GM21390 (cell line): ENCODE measurements around the gene EDIL3.
A peak's percentile ranks its signal among the peaks of the same experiment; 100 is the strongest.

Experiments used
- ATAC-seq: cut with Tn5 transposase; IDR thresholded peaks from one replicate; pipeline ENCODE4 v1.9.1; 2021; ENCODE audit not compliant: unreplicated experiment

The EDIL3 gene

DNA sequence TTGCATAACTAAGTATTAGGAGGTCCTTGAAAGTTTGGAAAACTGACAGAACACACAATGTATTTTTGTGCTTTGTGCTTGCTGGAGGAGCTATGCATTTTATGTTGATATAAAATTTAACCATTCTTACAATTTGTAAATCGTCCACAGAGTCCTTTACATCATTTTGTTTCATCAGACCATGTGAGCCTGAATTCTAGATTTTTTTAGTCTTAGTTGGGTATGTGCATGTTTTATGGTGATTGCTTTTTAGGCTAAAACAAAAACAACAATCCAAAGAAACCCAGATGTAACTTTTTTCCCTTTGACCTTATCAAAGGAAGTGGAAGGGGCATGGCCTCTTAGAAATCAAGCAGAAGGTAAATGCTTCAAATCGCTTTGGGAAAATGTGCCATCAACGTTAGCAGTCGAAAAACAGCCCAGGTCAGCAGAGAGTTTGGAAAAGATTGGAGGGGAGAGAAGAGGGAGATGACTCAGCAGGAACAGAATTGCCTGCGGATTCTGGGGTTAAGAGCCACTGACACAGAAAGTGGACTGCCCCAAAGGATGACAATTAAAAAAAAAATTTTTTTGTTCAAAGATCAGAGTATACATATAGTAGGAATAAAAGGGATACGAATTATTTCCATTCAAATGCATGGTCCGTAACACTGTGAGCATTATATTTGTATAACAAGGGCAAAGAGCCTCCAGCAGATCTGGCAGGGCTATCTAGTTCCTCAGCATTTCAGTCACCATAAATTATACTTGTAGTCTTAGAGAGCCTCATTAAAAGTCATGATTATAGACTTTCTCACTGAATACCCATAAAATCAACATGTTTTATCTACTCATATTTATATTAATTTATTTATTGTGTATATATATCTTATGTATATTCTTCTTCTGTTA, 410.5 kb downstream of the EDIL3 start:
- no peak for ATAC-seq

- ATAC-seq, result no peak
Measured at GRCh38 chr5:83972909-83973308, 411.8 kb downstream of the EDIL3 start.

GRCh38 chr5:83972236-83972635, 412.4 kb downstream of the EDIL3 start:
- ATAC-seq, result no peak

DNA sequence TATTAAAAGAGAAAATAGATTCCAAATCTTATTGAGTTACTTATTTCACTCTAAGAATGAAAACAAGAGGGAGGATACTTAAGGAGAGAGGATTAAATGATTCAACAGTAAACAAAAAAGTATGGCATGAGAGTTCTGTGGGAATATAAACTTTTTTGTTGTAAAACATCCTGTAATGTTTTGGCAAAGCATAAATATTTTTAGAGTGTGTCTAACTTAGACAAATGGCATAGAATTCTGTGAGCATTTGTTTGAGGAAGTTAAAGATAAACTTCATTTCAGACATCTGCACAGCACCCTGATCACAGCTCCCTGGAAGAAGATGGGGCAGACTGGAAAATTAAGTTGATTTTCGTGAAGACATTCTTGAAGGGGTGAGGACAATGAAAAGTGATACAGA, 417.3 kb downstream of the EDIL3 start:
- no peak for ATAC-seq

DNA sequence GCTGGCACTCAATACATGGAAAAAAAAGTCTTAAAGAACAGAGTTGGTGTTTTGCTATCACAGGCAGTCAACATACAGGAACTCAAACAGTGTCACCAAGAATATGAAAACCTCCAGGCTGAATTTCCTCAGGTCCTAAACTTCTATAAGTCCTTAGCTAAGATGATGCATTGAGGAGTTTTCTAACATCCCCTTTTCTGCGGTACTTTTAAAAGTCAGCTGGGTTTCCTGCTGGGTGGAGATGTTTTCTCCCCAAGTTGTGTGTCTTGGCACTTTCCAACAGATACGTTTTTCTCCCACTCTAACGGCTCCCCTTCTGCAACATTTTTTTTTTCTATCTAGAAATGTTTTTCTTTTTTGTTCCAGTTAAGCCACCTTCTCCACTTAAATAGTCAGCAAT, 419.2 kb downstream of the EDIL3 start:
- no peak for ATAC-seq

GRCh38 chr5:83964271-83964670, 420.4 kb downstream of the EDIL3 start:
- no peak for ATAC-seq

- ATAC-seq, result no peak
Measured at GRCh38 chr5:83957188-83957587, 427.5 kb downstream of the EDIL3 start.

- ATAC-seq, result no peak
Measured at GRCh38 chr5:83956386-83956785, 428.3 kb downstream of the EDIL3 start.

DNA sequence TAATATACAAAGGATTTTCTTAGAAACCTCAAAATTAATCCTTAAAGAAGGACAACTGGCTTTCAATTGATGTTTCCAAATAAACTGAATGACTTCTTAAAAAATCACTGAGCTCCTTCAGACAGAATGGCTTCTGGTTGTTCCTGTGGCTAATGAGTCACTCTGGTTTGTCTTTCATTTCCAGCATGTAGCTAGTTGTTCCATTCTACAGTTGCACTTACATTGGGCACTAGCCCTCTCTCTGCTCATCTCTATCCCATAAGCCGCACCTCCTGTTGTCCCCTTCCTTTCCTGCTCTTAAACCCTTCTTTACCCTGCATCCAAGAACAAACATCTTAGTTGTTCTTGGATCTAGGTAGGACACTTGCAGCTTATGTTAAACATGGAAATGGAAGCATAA, 428.8 kb downstream of the EDIL3 start:
- no peak for ATAC-seq

DNA sequence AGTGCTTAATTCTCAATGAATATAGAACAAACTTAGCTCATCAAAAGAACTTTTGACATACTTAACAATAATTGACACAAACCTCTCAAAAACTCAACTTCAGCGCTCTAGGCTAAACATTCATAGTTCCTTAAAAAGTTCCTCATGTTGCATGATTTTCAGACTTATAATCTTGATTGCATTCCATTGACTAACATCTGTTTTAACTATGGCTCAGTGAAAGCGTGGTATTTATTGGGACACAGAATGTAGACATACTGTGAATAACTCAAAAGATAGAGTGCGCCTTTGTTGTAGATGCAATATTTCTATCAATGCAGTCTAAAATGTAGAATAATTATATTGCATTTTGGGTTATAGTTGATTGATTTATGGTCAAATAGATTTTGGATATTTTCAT, 436.9 kb downstream of the EDIL3 start:
- ATAC-seq, result no peak

- ATAC-seq, result no peak
Measured at GRCh38 chr5:83946516-83946915, 438.2 kb downstream of the EDIL3 start.

GRCh38 chr5:83942155-83942554, 442.5 kb downstream of the EDIL3 start:
- ATAC-seq, result no peak

DNA sequence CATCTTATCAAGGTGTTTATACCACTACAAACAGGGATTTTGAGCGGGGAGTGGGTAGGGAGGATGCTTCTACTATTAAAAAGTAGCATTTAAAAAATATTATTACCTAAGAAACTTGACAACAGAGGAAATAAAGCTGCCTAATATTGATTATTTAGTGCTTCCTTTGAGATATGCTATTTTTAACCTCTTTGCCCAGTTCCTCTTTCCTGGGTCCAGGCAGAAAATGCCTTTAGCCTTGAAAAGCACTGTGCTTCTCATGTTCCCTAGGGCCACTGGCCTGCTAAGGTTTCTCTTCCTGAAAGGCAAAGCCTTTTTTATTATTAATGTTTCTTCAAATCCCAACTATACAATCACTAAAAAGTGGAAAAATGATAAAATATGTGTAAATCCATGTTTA, 446.8 kb downstream of the EDIL3 start:
- ATAC-seq, result no peak

GRCh38 chr5:83931969-83932368, 452.7 kb downstream of the EDIL3 start:
- ATAC-seq, result no peak

DNA sequence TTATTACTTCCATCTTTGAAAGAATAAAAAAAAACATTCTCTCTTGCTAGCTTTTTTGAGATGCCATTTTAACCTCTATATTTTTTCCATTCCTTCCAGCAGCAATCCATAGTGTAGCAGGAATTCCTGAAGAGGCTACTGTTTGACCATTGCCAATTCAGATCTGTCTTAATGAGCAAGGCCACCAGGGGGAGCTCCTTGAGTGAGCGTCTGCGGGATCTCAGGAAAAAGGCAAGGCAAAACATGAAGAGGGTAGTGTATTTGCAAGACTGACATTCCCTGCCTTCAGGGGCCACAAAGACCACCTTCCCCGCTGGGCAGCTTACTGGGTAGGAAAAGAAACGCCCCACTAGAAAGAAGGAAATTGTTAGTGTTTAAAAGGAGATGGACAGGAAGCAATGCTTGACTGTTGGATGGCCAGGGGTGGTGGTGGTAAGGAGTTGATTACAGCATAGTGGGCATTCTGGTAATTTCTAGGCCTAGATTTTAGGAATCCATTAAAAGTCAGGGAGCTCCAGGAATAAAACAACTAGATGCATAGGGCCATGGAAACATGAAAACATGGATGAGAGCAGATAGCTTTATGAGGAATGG, 457.4 kb downstream of the EDIL3 start:
- peak; percentile 84 for ATAC-seq

DNA sequence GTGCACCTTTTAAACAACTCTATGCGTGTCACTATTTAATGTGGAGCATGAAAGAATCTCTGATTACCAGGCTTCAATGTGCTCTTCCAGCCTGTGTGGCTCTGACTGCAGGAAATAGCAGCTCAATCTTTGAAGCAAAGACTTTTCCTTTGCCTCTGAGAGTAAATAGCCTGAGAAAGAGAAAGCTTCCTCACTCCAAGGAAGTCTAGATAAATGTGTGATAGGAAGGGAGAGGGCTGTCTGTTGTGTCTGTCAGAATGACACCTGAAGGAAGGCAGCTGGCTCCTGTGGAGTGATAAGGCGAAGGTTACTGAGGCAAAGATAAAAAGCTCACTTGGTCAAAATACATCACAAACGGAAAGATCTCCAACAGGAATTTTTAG, 458.7 kb downstream of the EDIL3 start:
- ATAC-seq, result no peak

GRCh38 chr5:83925321-83925954, 459.2 kb downstream of the EDIL3 start:
- ATAC-seq, result no peak

DNA sequence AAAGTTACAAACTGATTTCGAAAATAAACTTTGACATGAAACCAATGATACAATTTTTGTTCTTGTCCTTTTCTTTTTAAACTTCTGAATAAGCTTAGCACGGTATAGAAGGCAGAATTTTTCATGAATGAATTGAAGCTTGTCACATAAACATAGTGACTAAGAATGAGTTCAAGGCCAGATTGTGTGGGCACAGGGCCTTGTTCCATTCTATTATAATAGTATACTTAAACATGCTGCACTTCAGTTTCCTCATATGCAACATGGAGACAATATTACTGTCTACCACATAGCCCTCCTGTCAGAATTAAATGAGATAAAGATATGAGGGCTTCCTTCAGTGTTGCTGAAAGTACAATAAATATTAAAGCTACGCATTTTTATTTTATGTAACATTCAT, 459.8 kb downstream of the EDIL3 start:
- ATAC-seq, result no peak

DNA sequence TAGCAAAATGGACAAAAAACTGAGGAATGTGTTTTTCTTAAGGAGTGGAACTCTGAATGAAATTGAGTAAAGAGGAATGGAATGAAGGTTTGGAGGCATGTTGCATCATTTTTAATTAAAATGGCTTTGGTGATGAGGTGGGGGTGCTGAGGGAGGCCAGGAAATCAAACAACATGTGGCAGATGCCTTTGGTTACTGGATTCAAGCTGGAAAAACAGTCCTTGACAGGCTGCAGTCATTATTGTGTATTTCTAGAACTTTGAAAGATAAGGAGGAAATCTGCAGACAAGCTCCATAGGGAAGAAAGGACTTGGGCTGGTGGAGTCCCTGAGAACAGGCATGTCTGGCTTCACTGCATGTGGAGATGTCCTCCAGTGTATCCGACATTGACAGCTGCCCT, 460.5 kb downstream of the EDIL3 start:
- no peak for ATAC-seq

DNA sequence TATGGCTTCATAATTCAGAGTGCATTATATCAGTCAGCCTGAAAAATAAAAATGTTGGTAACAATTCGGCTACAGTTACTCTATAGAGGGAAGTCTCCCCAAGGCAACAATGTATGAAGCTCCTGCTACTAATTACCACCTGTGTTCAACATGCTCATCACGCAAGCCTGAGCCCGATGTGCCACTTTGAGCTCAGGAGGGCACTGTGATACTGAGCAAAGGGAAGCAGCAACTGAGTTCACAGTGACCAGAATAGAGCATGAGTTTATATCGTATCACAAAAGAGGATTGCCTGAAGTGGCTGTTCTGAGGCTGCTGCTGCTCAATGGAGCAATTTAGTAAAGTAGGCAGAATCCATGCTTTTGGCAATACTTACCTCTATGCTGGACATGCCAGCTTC, 462.0 kb downstream of the EDIL3 start:
- ATAC-seq, result no peak

GRCh38 chr5:83921666-83922193, 462.9 kb downstream of the EDIL3 start:
- ATAC-seq, result no peak
